ENCODE results near the gene CYP39A1.

GRCh38 chr6:46667377-46667776 is 14.8 kb upstream of the CYP39A1 start:
- TF ChIP-seq CTCF (conservative IDR thresholded peaks at IDR 0.05 in 1 of 2, IDR thresholded peaks at IDR 0.05 in 1 of 2; ENCODE audit: low read depth in 1 of 2, low read length in 2 of 2) (no peak), EZH2 (IDR thresholded peaks at IDR 0.05; ENCODE audit: low read length, missing control alignments) (no peak)

Measured in fibroblast of lung (primary cell).